HS-5 (cell line): ENCODE data around the gene GHITM.
"Not testable (repeated sequence)": the region's sequence is repeated elsewhere in the genome, so short reads cannot be mapped to it uniquely, and the experiment has no call there.

Experiments used
- DNase-seq: peaks from one replicate; pipeline ENCODE4 v3.0.0-alpha.2; 2012; ENCODE audit warnings: low read depth

Gene GHITM

DNA sequence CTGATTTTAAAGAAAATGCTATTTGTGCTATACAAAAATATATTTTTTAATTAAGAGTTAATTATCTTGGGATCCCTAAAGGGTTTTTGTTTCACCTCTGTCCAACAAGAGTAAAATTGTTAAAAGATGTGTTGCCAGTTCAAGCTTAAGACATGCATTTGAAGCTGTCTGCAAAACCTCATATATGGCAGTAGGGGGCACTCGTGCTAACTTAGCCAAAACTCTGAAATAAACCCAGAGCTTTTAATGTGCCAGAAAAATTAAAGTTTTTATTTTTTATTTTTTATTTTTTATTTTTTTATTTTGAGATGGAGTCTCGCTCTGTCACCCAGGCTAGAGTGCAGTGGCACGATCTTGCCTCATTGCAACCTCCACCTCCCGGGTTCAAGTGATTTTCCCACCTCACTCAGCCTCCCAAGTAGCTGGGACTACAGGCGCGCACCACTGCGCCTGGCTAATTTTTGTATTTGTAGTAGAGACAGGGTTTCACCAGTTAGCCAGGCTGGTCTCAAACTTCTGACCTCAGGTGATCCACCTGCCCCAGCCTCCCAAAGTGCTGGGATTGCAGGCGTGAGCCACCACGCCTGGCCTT is 8.8 kb downstream of the GHITM start:
- DNase-seq: not testable (repeated sequence)

GRCh38 chr10:84149854-84150253 is 10.5 kb downstream of the GHITM start:
- no peak for DNase-seq

GRCh38 chr10:84152769-84153168 is 13.5 kb downstream of the GHITM start:
- no peak for DNase-seq

GRCh38 chr10:84155521-84155920 is 16.2 kb downstream of the GHITM start:
- no peak for DNase-seq

DNA sequence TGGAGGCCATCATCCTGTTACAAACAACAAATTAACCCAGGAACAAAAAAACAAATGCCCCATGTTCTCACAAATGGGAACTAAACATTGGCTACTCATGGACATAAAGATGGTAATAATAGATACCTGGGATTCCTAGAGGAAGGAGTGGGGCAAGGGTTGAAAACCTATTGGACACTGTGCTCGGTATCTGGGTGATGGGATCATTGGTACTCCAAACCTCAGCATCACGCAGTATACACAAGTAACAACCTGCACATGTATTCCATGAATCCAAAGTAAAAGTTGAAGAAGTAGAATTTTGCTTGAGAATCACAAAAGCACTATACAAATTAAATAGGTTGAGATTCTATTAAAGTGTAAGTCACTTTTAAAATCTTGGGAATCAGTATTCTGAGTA is 16.7 kb downstream of the GHITM start:
- no peak for DNase-seq

- DNase-seq: no peak
Measured at GRCh38 chr10:84156768-84157167, 17.5 kb downstream of the GHITM start.

GRCh38 chr10:84158061-84158460 is 18.8 kb downstream of the GHITM start:
- DNase-seq: no peak

GRCh38 chr10:84158550-84158949 is 19.2 kb downstream of the GHITM start:
- DNase-seq: no peak

GRCh38 chr10:84159076-84159685 is 19.9 kb downstream of the GHITM start:
- no peak for DNase-seq

- no peak for DNase-seq
Measured at GRCh38 chr10:84160663-84161362, 21.5 kb downstream of the GHITM start.

- no peak for DNase-seq
Measured at GRCh38 chr10:84163996-84164395, 24.7 kb downstream of the GHITM start.

DNA sequence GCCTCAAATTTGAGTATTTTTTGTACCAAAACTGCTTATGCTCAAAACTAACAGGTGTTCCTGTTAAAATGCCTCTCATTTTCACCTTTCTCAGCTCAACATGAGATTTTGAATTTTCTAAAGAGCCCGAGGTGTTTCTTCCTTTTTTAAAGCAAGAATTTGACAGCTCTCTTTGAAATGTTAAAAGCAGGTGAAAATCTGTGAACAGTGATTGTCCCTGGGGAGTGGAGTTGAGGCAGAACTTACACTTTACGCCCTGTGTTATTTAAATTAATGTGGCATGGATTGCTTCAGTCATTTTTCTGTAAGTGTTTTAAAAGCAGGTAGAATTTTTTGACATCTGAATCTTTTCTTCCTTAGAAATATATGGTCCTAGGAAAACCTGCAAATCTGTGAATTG is 25.1 kb downstream of the GHITM start:
- DNase-seq: no peak

DNA sequence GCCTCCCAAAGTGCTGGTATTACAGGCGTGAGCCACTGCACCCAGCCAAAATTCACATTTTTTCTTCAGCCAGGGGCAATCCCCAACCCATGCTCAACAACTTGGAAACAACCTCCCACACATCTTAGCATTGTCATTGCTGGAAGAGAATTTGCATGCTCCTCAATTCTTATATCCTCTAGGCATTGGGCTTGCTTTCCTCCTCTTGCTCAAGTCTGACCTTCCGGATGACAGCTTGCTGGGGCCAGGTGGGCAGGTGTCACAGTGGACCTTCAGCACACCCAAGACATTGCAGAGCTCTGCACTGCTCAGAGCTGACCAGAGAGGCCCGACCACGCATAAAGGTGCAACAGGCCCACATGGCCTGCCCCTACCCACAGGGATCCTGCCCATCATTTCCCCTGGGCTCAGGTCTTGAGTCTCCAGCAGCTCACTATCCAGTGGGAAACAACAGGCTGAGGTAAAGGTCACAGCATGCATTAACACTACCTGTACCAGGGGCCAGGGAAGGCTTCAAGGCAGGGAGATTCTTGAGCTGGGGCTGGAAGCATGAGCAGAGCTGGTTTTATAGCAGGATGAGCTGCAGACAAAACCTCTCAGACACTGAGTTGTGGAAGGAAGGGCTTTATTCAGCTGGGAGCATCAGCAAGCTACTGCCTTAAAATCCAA is 27.4 kb downstream of the GHITM start:
- no peak for DNase-seq

- DNase-seq: not testable (repeated sequence)
Measured at GRCh38 chr10:84167289-84167653, 28.0 kb downstream of the GHITM start.

- DNase-seq: not testable (repeated sequence)
Measured at GRCh38 chr10:84168382-84168781, 29.1 kb downstream of the GHITM start.

- DNase-seq: not testable (repeated sequence)
Measured at GRCh38 chr10:84171237-84171636, 31.9 kb downstream of the GHITM start.

DNA sequence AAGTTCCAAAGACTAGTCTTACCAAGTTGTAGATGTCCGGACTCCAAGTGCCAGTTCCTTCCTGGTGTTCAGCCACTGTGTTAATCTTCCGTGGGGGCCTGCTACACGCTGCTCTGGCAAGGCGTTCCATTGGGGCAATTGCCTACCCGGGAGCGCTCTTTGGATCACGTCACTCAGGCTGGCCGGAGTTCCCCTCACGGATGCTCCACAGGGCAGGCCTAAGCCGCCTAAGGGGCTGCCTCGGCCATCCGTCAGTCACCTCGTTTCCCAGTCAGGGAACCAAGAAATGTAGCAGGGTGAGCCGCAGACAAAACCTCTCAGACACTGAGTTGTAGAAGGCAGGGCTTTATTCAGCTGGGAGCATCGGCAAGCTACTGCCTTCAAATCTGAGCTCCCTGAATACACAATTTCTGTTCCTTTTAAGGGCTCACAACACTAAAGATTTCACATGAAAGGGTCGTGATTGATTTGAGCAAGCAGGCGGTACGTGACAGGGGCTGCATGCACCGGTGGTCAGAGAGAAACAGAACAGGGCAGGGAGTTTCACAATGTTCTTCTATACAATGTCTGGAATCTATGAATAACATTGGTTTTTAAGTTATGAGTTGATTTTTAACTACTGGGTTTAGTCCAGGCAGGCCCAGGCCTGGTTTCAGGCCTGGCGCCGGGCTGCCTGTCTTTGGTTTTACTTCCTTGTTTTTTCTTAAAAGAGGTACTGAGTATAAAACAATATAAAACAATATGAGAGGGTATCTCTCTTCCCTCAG is 32.6 kb downstream of the GHITM start:
- not testable (repeated sequence) for DNase-seq

GRCh38 chr10:84172467-84173356 is 33.4 kb downstream of the GHITM start:
- no peak for DNase-seq

DNA sequence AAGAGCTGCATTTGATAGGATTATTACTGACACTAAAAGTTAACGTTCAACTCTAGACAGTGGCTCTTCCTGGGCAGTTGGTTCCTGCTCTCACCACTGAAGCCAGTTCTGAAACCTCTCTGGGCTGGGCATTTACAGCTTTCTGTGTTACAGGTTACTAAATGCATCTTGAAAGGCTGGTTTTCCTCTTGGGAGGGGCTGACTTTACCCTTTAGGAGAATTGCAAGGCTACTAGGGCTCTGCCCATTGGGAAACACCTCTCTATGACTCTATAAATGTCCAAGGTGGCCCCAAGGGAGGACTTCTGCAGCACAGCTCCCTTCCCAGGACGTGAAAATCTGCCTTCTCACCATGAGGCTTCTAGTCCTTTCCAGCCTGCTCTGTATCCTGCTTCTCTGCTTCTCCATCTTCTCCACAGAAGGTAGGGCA is 34.2 kb downstream of the GHITM start, which contains the start of gene GPR15LG:
GPR15LG (plus strand) TSS at position 301 of the 429 bp plus-strand sequence; CDS start at position 352, 51 bp downstream.
- DNase-seq: no peak

GRCh38 chr10:84175436-84175835 is 36.1 kb downstream of the GHITM start:
- DNase-seq: no peak

DNA sequence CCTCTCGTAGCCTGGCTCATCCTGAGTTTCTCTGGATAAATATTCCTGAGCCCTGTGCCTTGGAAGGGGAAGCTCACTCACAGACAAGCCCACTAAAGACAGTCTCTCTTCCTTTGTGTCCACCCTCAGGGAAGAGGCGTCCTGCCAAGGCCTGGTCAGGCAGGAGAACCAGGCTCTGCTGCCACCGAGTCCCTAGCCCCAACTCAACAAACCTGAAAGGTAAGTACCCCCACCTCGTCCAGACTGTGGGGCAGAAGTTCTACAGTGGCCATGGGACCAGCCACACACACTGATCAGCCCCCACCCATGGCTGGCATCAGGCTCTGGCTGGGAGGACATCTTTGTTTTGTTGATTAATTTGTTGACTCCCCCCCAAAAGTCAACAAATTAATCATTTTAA is 37.0 kb downstream of the GHITM start:
- DNase-seq: no peak
